Measurements from ENCODE around the gene CORO1C. TPM values are rescaled to one million over a fixed set of nuclear protein-coding genes. Genes with fewer than 3 reads are reported as not detected.

CORO1C gene
- polyA plus RNA-seq, 2 donors = 23.6 to 40.2 TPM

GRCh38 chr12:108648371-108648770 lies 82.9 kb downstream of the CORO1C start:
- H3K36me3 ChIP-seq (ENCODE audit: control insufficient read depth in 2 of 2, insufficient read depth in 2 of 2, low read length in 1 of 2) = peaks cover 10 to 24% of the 10 kb centered on the region in 2 donors
- no peaks in the 10 kb centered on the region for H3K27me3 ChIP-seq (ENCODE audit: control insufficient read depth in 1 of 2, insufficient read depth in 2 of 2, low read length in 2 of 2)
- H3K27ac ChIP-seq (ENCODE audit: low read depth in 2 of 2, low read length in 1 of 2) = peak overlapping the region in 1 of 2 donors; percentile 22
- no peaks in the 10 kb centered on the region for H3K9me3 ChIP-seq (ENCODE audit: control insufficient read depth in 2 of 2, insufficient read depth in 1 of 2, low read depth in 1 of 2, low read length in 1 of 2)
- WGBS, 2 donors = 87 to 88% methylated on average over 9 of the region's 9 CpGs
- peaks cover 2% of the 10 kb centered on the region in 2 donors for H3K4me1 ChIP-seq (ENCODE audit: control insufficient read depth in 2 of 2, insufficient read depth in 2 of 2, low read length in 1 of 2)
- H3K4me3 ChIP-seq (ENCODE audit: low read depth in 1 of 2, low read length in 2 of 2) = no peak overlapping the region

DNA sequence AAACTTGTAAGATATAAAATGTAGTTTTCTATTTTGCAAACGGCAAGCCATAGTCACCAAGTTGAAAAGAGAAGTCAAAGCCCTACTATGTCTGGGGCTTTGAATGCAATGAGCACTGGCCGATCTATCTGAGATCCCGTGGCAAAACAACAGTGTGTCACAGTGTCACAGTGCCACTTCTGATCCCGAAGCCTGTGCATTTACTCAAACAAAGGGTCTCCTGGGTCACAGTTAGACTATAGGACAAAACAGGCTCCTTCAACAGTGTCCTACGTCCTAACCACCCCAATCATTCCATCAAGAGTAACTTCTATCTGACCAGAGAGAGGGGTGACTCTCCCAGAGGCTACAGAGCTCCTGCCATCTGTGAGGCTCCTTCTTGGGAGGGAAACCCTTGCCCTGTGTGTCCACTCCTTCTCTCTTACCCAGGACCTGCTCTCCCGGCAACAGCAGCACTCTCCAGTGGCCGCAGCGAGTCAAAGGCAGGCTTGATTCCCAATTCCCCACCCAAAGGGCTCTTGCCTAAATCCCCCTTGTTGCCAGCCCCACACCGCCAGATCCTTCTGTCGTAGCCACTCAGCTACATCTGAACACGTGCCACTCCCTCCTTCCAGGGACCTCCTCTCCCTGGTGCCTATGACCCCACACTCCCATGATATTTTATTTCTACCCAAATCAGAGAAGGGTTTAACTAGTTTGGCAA lies 83.6 kb downstream of the CORO1C start:
- H3K27ac ChIP-seq (ENCODE audit: low read depth in 2 of 2, low read length in 1 of 2) = peak overlapping the region in 1 of 2 donors; percentile 14
- no peaks in the 10 kb centered on the region for H3K9me3 ChIP-seq (ENCODE audit: control insufficient read depth in 2 of 2, insufficient read depth in 1 of 2, low read depth in 1 of 2, low read length in 1 of 2)
- H3K4me1 ChIP-seq (ENCODE audit: control insufficient read depth in 2 of 2, insufficient read depth in 2 of 2, low read length in 1 of 2) = peaks cover 2% of the 10 kb centered on the region in 2 donors
- WGBS, 2 donors = 86 to 88% methylated on average over 11 of the region's 11 CpGs
- H3K4me3 ChIP-seq (ENCODE audit: low read depth in 1 of 2, low read length in 2 of 2) = no peak overlapping the region
- no peaks in the 10 kb centered on the region for H3K27me3 ChIP-seq (ENCODE audit: control insufficient read depth in 1 of 2, insufficient read depth in 2 of 2, low read length in 2 of 2)
- peaks cover 10 to 24% of the 10 kb centered on the region in 2 donors for H3K36me3 ChIP-seq (ENCODE audit: control insufficient read depth in 2 of 2, insufficient read depth in 2 of 2, low read length in 1 of 2)

DNA sequence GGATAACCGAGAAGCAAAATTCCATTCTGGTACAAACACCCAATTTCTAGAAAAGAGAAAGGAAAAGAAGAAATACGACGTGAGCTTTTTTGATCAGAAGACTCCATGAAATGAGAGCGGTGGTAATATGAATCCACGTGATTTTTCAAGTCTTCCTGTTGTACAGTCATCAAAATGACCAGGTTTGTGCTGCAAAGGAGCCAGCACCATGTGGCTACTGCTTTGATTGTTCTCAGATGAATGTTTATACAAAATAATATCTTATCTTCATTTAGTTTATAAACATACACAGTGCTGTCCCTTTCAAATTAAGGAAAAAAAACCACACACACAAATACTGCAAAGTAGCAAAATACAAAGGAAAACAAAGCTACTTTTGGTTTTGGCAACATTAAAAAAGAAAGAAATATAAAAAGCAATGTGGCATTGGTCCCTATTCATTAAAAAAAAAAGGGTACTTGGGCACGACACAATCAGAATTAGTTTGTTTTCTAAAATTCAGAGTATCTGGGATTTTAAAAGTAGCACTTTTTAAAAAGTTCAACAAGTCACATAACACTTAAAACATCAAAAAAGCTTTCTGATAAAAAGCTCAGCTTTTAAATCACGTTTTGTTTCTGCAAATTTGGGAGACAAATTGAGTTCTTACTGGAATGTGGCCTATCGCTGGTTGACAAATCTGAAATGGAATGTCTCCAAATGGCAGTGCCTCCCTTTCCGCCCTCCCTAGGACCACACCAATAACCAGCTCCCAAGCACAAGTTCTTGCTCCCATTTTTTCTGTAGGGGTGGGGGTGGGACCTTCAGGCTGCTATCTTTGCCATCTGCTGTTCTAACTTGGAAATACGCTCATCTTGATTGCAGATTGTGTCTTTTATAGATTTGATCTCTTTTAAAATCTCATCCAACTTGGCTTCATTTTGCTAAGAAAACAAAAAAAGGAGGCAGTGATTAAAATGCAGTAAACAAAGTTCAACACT lies 84.4 kb downstream of the CORO1C start:
- no peak overlapping the region for H3K4me3 ChIP-seq (ENCODE audit: low read depth in 1 of 2, low read length in 2 of 2)
- 69 to 71% methylated on average over 10 of the region's 10 CpGs for whole genome bisulfite sequencing, 2 donors
- H3K27ac ChIP-seq (ENCODE audit: low read depth in 2 of 2, low read length in 1 of 2) = peak overlapping the region in 1 of 2 donors; percentile 29
- peaks cover 2% of the 10 kb centered on the region in 2 donors for H3K4me1 ChIP-seq (ENCODE audit: control insufficient read depth in 2 of 2, insufficient read depth in 2 of 2, low read length in 1 of 2)
- H3K27me3 ChIP-seq (ENCODE audit: control insufficient read depth in 1 of 2, insufficient read depth in 2 of 2, low read length in 2 of 2) = no peaks in the 10 kb centered on the region
- peaks cover 10 to 24% of the 10 kb centered on the region in 2 donors for H3K36me3 ChIP-seq (ENCODE audit: control insufficient read depth in 2 of 2, insufficient read depth in 2 of 2, low read length in 1 of 2)
- H3K9me3 ChIP-seq (ENCODE audit: control insufficient read depth in 2 of 2, insufficient read depth in 1 of 2, low read depth in 1 of 2, low read length in 1 of 2) = no peaks in the 10 kb centered on the region

DNA sequence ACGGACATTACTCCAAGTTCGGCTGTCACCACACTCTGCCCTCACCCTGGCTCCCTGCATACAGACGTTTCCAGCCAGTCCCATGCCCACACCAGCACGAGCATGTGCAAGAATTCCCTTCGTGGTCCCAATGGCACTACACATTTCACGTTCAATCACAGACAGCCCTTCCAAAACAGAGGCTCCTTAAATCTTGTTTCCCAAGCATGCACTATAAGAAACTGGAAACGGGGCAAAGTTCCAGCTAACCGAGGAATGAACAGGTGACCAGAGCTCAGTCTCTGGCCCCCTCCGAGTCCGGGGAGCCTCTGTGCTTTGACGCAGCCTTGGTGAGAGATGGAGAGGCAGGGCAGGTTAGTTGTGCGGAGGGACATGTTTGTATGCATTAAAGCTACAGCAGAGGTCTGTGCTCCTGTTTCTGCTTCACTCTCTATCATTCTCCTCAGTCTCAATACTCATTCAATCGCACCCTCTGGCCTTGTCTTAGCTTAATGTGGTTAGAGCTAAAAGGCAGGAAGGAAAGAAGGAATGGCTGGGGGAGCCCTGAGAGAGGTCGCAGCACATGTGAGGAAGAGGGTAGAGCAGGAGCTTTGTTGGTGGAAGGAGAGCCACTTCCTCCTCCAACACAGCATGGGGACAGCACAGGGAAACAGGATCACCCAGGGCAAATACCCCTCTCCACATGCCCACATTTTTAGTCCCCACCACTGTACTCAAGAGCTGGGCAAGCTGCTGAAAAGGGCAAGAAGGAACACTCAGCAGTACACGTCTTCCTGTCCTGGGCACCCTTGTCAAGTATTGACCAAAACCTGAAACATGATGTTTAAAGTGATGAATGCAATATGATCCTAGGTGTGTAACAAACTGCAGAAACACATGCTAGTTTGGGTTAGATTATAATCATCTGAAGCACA lies 85.4 kb downstream of the CORO1C start:
- Histone ChIP-seq H3K4me1 (ENCODE audit: control insufficient read depth in 2 of 2, insufficient read depth in 2 of 2, low read length in 1 of 2) (peaks cover 2% of the 10 kb centered on the region in 2 donors), H3K27me3 (ENCODE audit: control insufficient read depth in 1 of 2, insufficient read depth in 2 of 2, low read length in 2 of 2) (no peaks in the 10 kb centered on the region), H3K9me3 (ENCODE audit: control insufficient read depth in 2 of 2, insufficient read depth in 1 of 2, low read depth in 1 of 2, low read length in 1 of 2) (no peaks in the 10 kb centered on the region), H3K36me3 (ENCODE audit: control insufficient read depth in 2 of 2, insufficient read depth in 2 of 2, low read length in 1 of 2) (peaks cover 5 to 24% of the 10 kb centered on the region in 2 donors), H3K4me3 (ENCODE audit: low read depth in 1 of 2, low read length in 2 of 2) (no peak overlapping the region), H3K27ac (ENCODE audit: low read depth in 2 of 2, low read length in 1 of 2) (no peak overlapping the region)
- WGBS, 2 donors = 86% methylated on average over 15 of the region's 15 CpGs

DNA sequence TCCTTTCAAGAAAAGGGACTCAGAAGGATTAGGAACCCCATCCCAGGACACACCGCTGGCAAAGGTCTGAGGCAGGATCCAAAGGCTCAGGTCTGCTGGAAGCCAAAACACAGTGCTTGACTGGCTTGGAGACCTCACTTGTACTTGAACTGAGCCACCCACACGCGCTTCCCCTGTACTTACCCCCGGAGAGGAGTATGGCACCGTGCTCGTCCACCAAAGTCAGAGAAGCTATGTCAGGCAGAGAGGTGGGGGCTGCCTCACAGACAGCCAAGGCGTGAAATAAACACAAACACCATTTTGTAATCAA lies 86.6 kb downstream of the CORO1C start:
- Histone ChIP-seq H3K9me3 (ENCODE audit: control insufficient read depth in 2 of 2, insufficient read depth in 1 of 2, low read depth in 1 of 2, low read length in 1 of 2) (no peaks in the 10 kb centered on the region), H3K36me3 (ENCODE audit: control insufficient read depth in 2 of 2, insufficient read depth in 2 of 2, low read length in 1 of 2) (peaks cover 5 to 24% of the 10 kb centered on the region in 2 donors), H3K27me3 (ENCODE audit: control insufficient read depth in 1 of 2, insufficient read depth in 2 of 2, low read length in 2 of 2) (no peaks in the 10 kb centered on the region), H3K4me3 (ENCODE audit: low read depth in 1 of 2, low read length in 2 of 2) (no peak overlapping the region), H3K4me1 (ENCODE audit: control insufficient read depth in 2 of 2, insufficient read depth in 2 of 2, low read length in 1 of 2) (peaks cover 2% of the 10 kb centered on the region in 2 donors), H3K27ac (ENCODE audit: low read depth in 2 of 2, low read length in 1 of 2) (no peak overlapping the region)
- WGBS, 2 donors = 93% methylated on average over 7 of the region's 7 CpGs

DNA sequence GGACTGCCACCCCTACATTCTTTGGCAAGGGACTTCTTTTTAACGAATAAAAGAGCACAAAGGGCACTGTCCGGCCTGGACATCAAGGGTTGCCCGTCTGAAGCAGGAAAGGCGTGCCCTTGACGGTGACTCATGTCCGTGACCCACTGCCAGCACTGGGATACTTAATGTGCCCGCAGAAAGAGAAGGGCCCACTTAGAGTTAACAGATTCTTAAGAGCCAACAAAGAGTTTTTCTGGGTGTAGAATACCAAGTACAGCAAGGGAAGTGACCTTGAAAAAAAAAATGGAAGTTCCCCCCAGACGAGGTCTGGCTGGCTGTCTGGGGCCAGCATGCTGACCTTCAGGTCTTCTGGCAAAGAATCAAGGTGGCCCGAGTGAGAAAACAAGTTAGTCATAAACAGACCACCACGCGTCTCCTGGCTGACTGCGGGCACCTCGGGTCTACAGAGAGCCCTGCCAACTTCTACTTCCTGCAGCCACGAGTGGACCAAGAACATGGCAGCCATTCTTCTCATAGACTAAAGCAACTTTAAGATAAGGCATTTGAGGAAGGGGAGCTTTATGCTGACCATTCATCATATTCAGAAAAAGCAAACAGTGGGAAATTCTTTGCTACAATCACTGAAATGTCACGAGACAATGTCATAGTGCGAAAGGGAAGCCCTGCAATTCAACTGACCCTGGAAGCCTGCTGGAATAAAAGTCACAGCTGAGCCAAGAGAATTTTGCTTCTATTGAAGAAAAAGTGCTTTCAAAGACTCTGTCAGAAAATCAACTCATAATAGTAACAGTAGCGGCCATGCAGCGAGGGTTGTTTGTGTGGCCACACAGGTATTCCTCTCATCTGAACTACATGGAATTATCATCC lies 87.1 kb downstream of the CORO1C start:
- no peaks in the 10 kb centered on the region for H3K27me3 ChIP-seq (ENCODE audit: control insufficient read depth in 1 of 2, insufficient read depth in 2 of 2, low read length in 2 of 2)
- H3K9me3 ChIP-seq (ENCODE audit: control insufficient read depth in 2 of 2, insufficient read depth in 1 of 2, low read depth in 1 of 2, low read length in 1 of 2) = no peaks in the 10 kb centered on the region
- peaks cover 5 to 24% of the 10 kb centered on the region in 2 donors for H3K36me3 ChIP-seq (ENCODE audit: control insufficient read depth in 2 of 2, insufficient read depth in 2 of 2, low read length in 1 of 2)
- peak overlapping the region in 1 of 2 donors; percentile 27 for H3K27ac ChIP-seq (ENCODE audit: low read depth in 2 of 2, low read length in 1 of 2)
- H3K4me3 ChIP-seq (ENCODE audit: low read depth in 1 of 2, low read length in 2 of 2) = no peak overlapping the region
- 55 to 62% methylated on average over 18 of the region's 18 CpGs for WGBS, 2 donors
- peaks cover 2% of the 10 kb centered on the region in 2 donors for H3K4me1 ChIP-seq (ENCODE audit: control insufficient read depth in 2 of 2, insufficient read depth in 2 of 2, low read length in 1 of 2)

DNA sequence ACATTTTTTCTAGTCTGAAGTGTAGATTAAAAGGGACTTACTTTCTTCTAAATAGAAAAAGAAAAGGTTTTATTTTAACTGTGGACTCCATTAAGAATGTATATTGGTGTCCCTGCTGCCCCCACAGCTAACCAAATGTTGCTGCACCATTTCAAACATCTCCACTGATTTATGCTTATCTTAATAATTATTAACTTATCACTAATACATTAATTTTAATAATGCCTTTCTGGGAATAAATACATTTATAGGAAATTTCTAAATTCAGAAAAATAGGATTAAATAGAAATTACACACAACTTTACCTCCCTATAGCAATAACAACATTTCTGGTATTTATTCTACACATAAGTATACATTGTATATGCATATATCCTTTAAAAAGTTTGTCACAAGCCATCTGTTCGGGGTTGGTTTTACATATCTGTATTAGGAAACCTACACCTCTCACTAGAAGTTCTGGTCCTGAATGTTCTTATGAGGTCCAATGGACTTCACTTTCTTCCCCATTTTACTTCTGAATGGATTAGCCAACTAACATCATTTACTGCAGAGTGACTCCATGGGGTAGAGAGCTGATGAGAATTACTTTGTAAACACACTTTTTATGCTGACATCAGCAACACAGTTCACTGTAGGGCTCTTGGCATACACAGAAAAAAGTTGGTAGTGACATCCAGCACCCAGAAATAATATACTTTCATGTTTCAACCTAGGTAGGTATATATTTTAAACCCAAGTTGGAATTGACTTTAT lies 88.2 kb downstream of the CORO1C start:
- H3K27me3 ChIP-seq (ENCODE audit: control insufficient read depth in 1 of 2, insufficient read depth in 2 of 2, low read length in 2 of 2) = no peaks in the 10 kb centered on the region
- H3K4me3 ChIP-seq (ENCODE audit: low read depth in 1 of 2, low read length in 2 of 2) = no peak overlapping the region
- 98 to 100% methylated on average over 1 of the region's 1 CpG for WGBS, 2 donors
- H3K4me1 ChIP-seq (ENCODE audit: control insufficient read depth in 2 of 2, insufficient read depth in 2 of 2, low read length in 1 of 2) = peaks cover 4 to 5% of the 10 kb centered on the region in 2 donors
- H3K36me3 ChIP-seq (ENCODE audit: control insufficient read depth in 2 of 2, insufficient read depth in 2 of 2, low read length in 1 of 2) = peaks cover 3 to 18% of the 10 kb centered on the region in 2 donors
- H3K9me3 ChIP-seq (ENCODE audit: control insufficient read depth in 2 of 2, insufficient read depth in 1 of 2, low read depth in 1 of 2, low read length in 1 of 2) = no peaks in the 10 kb centered on the region
- no peak overlapping the region for H3K27ac ChIP-seq (ENCODE audit: low read depth in 2 of 2, low read length in 1 of 2)

DNA sequence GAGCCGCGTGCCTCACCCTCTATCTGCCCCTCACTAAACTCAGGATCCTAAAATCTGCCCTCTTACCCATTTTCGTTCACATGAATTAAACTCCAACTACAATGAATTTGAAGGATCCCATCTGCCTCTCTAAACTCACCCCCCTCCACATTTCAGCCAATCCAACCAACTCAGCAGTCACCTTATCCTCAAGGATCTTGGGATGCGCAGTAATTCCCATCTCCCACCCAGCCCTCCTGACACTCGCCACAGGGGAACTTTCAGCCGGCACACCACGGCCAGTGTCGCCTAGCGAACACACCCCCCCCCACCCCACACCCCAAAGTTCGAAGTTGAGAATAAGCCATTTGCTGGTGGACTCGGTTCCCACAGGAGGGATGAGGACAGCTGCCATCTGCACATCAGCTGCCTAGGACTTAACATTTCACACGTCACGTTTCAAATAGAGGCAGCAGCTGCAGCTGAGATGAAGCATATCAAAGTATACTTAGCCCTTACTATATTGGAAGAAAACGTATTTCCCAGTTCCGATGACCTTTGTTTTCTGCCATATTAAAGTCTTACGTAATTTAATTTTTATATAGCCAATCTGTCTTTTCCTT lies 88.9 kb downstream of the CORO1C start:
- H3K36me3 ChIP-seq (ENCODE audit: control insufficient read depth in 2 of 2, insufficient read depth in 2 of 2, low read length in 1 of 2) = peaks cover 3 to 12% of the 10 kb centered on the region in 2 donors
- H3K27ac ChIP-seq (ENCODE audit: low read depth in 2 of 2, low read length in 1 of 2) = no peak overlapping the region
- H3K27me3 ChIP-seq (ENCODE audit: control insufficient read depth in 1 of 2, insufficient read depth in 2 of 2, low read length in 2 of 2) = no peaks in the 10 kb centered on the region
- 75 to 79% methylated on average over 16 of the region's 16 CpGs for WGBS, 2 donors
- peaks cover 4 to 6% of the 10 kb centered on the region in 2 donors for H3K4me1 ChIP-seq (ENCODE audit: control insufficient read depth in 2 of 2, insufficient read depth in 2 of 2, low read length in 1 of 2)
- H3K9me3 ChIP-seq (ENCODE audit: control insufficient read depth in 2 of 2, insufficient read depth in 1 of 2, low read depth in 1 of 2, low read length in 1 of 2) = no peaks in the 10 kb centered on the region
- H3K4me3 ChIP-seq (ENCODE audit: low read depth in 1 of 2, low read length in 2 of 2) = no peak overlapping the region

All from esophagus (tissue), 2 donors.